Right forelimb (tissue), 1 donor: ENCODE measurements around the gene NTRK3.

Experiments used
- DNase-seq: peaks from one replicate; pipeline ENCODE4 v3.0.0-alpha.2; 2018

NTRK3 gene

GRCh38 chr15:87929841-87930240 lies 326.7 kb downstream of the NTRK3 start:
- no peak for DNase-seq

GRCh38 chr15:87924433-87924832 lies 332.1 kb downstream of the NTRK3 start:
- DNase-seq, result no peak

GRCh38 chr15:87919064-87919463 lies 337.5 kb downstream of the NTRK3 start:
- no peak for DNase-seq

- no peak for DNase-seq
These were observed 339.1 kb downstream of the NTRK3 start for GRCh38 chr15:87917480-87917879.

- DNase-seq, result no peak
These were observed 340.3 kb downstream of the NTRK3 start for GRCh38 chr15:87916208-87916607.

GRCh38 chr15:87910301-87910700 lies 346.2 kb downstream of the NTRK3 start:
- no peak for DNase-seq

GRCh38 chr15:87907676-87908446 lies 348.7 kb downstream of the NTRK3 start:
- no peak for DNase-seq

- DNase-seq, result no peak
These were observed 350.1 kb downstream of the NTRK3 start for GRCh38 chr15:87906444-87906843.

GRCh38 chr15:87902772-87903426 lies 353.6 kb downstream of the NTRK3 start:
- no peak for DNase-seq

- DNase-seq, result no peak
These were observed 354.4 kb downstream of the NTRK3 start for GRCh38 chr15:87901926-87902690.

GRCh38 chr15:87901008-87901407 lies 355.5 kb downstream of the NTRK3 start:
- DNase-seq, result no peak

GRCh38 chr15:87896936-87897335 lies 359.6 kb downstream of the NTRK3 start:
- no peak for DNase-seq

GRCh38 chr15:87887177-87887576 lies 369.4 kb downstream of the NTRK3 start:
- DNase-seq, result no peak

- no peak for DNase-seq
These were observed 375.5 kb downstream of the NTRK3 start for GRCh38 chr15:87881026-87881425.

- DNase-seq, result no peak
These were observed 378.6 kb downstream of the NTRK3 start for GRCh38 chr15:87877822-87878542.

- DNase-seq, result no peak
These were observed 379.3 kb downstream of the NTRK3 start for GRCh38 chr15:87877114-87877810.

GRCh38 chr15:87874896-87875711 lies 381.4 kb downstream of the NTRK3 start:
- DNase-seq, result no peak

GRCh38 chr15:87873516-87873915 lies 383.0 kb downstream of the NTRK3 start:
- DNase-seq, result no peak

GRCh38 chr15:87871731-87872320 lies 384.7 kb downstream of the NTRK3 start:
- no peak for DNase-seq

- no peak for DNase-seq
These were observed 385.3 kb downstream of the NTRK3 start for GRCh38 chr15:87871258-87871681.

GRCh38 chr15:87866961-87867360 lies 389.6 kb downstream of the NTRK3 start:
- DNase-seq, result no peak
